Neutrophil (primary cell): ENCODE results near the gene TMEM14C.

Source experiments
- H3K27ac ChIP-seq: fragments of 200-600 bp; sonication (generic); 2 replicates; pipeline ENCODE4 v1.5.1; 2016; ENCODE audit warnings: mild to moderate bottlenecking, moderate library complexity
- H3K27me3 ChIP-seq: fragments of 200-600 bp; sonication (generic); 2 replicates; pipeline ENCODE4 v1.6.0; 2016; ENCODE audit warnings: mild to moderate bottlenecking
- H3K36me3 ChIP-seq: fragments of 200-600 bp; sonication (generic); 2 replicates; pipeline ENCODE4 v1.5.1; 2017
- H3K4me1 ChIP-seq, 2 experiments: fragments of 200-600 bp in 1 of 2; sonication (generic) in 1 of 2; 1 replicate in 1 of 2; 2 replicates in 1 of 2; pipeline versions ENCODE4 v1.5.1 to v1.6.1; 2013 to 2016; ENCODE audit warnings: low read depth in 1 of 2, low read length in 1 of 2, mild to moderate bottlenecking in 1 of 2, moderate library complexity in 1 of 2; ENCODE audit not compliant: control insufficient read depth in 1 of 2, insufficient read depth in 1 of 2
- H3K4me3 ChIP-seq, 2 experiments: fragments of 200-600 bp in 1 of 2; sonication (generic) in 1 of 2; 1 replicate in 1 of 2; 2 replicates in 1 of 2; pipeline ENCODE4 v1.5.1; 2013 to 2016; ENCODE audit warnings: low read depth in 1 of 2, low read length in 1 of 2, mild to moderate bottlenecking in 1 of 2, moderate library complexity in 1 of 2
- H3K9me3 ChIP-seq: fragments of 200-600 bp; sonication (generic); 2 replicates; pipeline ENCODE4 v1.5.1; 2016
- TF ChIP-seq, protein P1 (sequence below): fragments of 200-600 bp; sonication (generic); IDR thresholded peaks from 2 replicates; pipeline ENCODE4 v1.5.1; 2016; ENCODE audit warnings: antibody characterized with exemption

TMEM14C gene

DNA sequence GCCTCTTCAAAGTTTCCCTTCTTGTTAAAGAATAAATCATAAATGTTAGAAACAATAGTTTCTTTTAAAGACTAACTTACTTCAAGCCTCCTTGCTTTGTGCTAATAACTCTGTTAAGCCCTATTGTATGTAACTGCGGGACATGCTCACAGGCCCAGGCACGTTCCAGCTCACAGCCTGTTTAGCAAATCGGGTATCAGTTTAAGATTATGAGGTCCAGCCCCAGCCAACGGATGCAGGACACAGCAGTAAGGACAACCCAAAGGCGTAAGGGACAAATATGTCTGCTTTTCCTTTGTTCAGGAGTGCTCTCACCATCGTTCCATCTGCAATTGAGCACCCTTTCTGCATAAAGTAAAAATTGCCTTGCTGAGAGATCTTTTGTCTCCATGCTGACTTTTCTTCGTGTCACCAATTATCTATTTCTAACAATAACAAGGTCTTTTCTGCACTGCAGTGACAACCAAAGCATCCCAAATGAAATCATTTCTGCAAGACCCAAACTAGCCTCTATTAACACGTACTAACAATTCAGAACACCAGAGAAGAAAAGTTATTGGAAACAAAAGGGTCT is 29.8 kb upstream of the TMEM14C start:
- Histone ChIP-seq H3K27me3 (no peaks in the 10 kb centered on the region), H3K4me1 (peaks cover 31 to 33% of the 10 kb centered on the region in 2 experiments), H3K4me3 (peak overlapping the region in 1 of 2 experiments; percentile 86), H3K9me3 (no peaks in the 10 kb centered on the region), H3K27ac (no peak overlapping the region), H3K36me3 (no peaks in the 10 kb centered on the region)
- TF ChIP-seq, protein P1, sequence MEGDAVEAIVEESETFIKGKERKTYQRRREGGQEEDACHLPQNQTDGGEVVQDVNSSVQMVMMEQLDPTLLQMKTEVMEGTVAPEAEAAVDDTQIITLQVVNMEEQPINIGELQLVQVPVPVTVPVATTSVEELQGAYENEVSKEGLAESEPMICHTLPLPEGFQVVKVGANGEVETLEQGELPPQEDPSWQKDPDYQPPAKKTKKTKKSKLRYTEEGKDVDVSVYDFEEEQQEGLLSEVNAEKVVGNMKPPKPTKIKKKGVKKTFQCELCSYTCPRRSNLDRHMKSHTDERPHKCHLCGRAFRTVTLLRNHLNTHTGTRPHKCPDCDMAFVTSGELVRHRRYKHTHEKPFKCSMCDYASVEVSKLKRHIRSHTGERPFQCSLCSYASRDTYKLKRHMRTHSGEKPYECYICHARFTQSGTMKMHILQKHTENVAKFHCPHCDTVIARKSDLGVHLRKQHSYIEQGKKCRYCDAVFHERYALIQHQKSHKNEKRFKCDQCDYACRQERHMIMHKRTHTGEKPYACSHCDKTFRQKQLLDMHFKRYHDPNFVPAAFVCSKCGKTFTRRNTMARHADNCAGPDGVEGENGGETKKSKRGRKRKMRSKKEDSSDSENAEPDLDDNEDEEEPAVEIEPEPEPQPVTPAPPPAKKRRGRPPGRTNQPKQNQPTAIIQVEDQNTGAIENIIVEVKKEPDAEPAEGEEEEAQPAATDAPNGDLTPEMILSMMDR = no peak

DNA sequence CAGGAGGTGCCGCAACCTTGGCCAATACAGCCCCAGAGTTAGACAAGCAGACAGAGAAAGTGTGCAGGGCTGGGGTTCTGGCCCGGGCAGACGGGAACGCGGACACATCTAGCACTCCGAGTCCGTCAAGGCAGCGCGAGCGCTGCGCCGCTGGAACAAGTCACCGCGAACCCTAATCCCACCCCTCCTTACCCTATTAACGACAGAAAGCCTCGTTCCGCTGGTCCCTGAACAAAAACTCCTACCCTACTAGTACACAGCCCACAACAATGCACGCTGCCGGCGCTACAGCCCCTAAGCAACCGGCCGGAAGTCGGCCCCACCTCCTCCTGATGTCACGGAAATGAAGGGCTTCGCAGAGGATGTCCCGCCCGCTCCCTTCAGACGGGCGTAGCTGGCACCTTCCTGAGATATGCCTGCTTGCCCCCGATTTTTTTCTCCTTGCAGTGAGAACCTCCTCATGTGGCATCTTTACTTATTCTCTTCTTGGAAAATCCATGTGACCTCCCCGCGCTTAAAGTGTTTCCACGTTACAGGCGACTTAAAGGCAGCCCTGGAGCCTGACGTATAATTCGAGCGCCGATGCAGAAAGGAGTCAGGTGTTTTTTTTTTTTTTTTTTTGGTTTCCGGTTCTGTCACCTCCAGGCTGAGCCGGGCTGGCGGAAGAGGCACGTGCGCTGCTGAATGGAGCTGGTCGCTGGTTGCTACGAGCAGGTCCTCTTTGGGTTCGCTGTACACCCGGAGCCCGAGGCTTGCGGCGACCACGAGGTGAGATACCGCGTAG is 28.4 kb upstream of the TMEM14C start, which contains the start of the genes C6orf52 and PAK1IP1:
Gene C6orf52 (minus strand): TSS at position 315 of the 784 bp plus-strand sequence. CDS start 7,066 bp downstream, outside the sequence.
Gene PAK1IP1 (plus strand): TSS at position 671 of the 784 bp plus-strand sequence. CDS start 14 bp downstream, at position 685.
- H3K9me3 ChIP-seq = no peaks in the 10 kb centered on the region
- no peaks in the 10 kb centered on the region for H3K27me3 ChIP-seq
- H3K27ac ChIP-seq = peak within 1 kb of the TSS; percentile 95
- peaks cover 3% of the 10 kb centered on the region for H3K36me3 ChIP-seq
- peaks cover 31 to 33% of the 10 kb centered on the region in 2 experiments for H3K4me1 ChIP-seq
- H3K4me3 ChIP-seq = peak within 1 kb of the TSS; percentile 73 to 86
- TF ChIP-seq, protein P1 = peak; percentile 9

DNA sequence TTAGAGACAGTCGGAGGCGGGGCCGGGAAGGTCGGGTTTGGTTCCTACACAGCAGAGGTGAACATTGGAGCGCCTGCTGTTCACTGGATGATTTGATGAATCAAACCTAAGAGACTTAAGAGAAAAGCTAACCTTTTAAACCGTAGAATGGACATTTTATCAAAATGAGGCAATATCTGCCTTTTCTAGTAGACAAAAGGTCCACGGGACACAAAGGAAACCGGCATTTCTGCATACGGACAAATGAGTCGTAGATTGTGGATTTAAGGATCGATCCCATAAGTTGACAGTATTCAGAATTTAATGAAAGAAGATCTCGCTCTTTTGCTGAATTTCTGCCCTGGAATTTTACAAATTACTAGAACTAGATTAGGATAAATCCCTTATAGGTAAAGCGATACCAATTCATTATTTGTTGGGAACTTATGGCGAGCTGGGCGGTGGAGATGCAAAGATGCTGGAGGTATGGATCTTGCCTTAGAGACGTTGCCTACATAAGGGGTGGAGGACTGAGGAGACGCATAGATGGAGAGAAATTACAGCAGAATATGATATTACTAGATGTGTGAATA is 27.7 kb upstream of the TMEM14C start:
- Histone ChIP-seq H3K4me1 (peaks cover 27 to 29% of the 10 kb centered on the region in 2 experiments), H3K27ac (peak overlapping the region; percentile 95), H3K9me3 (no peaks in the 10 kb centered on the region), H3K27me3 (no peaks in the 10 kb centered on the region), H3K36me3 (peaks cover 7% of the 10 kb centered on the region), H3K4me3 (peak overlapping the region; percentile 73 to 86)
- TF ChIP-seq, protein P1 = no peak

DNA sequence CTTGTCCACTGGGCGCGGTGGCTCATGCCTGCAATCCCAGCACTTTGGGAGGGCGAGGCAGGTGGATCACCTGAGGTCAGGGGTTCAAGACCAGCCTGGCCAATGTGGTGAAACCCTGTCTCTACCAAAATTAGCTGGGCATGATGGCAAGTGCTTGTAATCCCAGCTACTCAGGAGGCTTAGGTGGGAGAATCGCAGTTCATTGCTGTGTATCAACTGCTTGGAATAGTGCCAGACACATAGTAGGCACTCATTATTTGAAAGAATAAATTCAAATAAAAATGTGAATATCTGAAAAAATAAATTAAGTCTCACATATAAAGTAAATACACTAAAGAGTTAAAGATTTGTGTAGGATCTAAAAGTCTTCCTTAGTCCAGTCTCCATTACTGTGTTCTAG is 26.2 kb upstream of the TMEM14C start:
- Histone ChIP-seq H3K4me1 (peaks cover 17 to 19% of the 10 kb centered on the region in 2 experiments), H3K4me3 (no peak overlapping the region), H3K27me3 (no peaks in the 10 kb centered on the region), H3K9me3 (no peaks in the 10 kb centered on the region), H3K36me3 (peaks cover 10% of the 10 kb centered on the region), H3K27ac (no peak overlapping the region)
- TF ChIP-seq, protein P1 = no peak

DNA sequence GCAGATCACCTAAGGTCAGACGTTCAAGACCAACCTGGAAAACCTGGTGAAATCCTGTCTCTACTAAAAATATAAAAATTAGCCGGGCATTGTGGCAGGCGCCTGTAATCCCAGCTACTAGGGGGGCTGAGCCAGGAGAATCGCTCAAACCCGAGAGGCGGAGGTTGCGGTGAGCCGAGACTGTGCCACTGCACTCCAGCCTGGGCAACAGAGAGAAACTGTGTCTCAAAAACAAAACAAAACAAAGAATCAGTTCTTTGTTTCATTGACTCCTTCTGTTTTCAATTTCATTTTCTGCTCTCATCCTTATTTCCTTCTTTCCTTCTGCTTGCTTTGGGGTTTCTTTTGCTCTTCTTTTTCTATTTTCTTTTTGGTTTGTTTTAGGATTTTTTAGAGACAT is 8.9 kb upstream of the TMEM14C start:
- Histone ChIP-seq H3K27me3 (no peaks in the 10 kb centered on the region), H3K4me3 (no peak overlapping the region), H3K36me3 (peaks cover 3% of the 10 kb centered on the region), H3K4me1 (no peaks in the 10 kb centered on the region), H3K9me3 (no peaks in the 10 kb centered on the region), H3K27ac (no peak overlapping the region)
- TF ChIP-seq, protein P1 = no peak
